Measurements from ENCODE around the gene MOGAT1. TPM values are rescaled to one million over a fixed set of nuclear protein-coding genes. Genes with fewer than 3 reads are reported as not detected.

MOGAT1 gene
- total and polyA plus RNA-seq, 2 experiments from 2014 or later = not detected

DNA sequence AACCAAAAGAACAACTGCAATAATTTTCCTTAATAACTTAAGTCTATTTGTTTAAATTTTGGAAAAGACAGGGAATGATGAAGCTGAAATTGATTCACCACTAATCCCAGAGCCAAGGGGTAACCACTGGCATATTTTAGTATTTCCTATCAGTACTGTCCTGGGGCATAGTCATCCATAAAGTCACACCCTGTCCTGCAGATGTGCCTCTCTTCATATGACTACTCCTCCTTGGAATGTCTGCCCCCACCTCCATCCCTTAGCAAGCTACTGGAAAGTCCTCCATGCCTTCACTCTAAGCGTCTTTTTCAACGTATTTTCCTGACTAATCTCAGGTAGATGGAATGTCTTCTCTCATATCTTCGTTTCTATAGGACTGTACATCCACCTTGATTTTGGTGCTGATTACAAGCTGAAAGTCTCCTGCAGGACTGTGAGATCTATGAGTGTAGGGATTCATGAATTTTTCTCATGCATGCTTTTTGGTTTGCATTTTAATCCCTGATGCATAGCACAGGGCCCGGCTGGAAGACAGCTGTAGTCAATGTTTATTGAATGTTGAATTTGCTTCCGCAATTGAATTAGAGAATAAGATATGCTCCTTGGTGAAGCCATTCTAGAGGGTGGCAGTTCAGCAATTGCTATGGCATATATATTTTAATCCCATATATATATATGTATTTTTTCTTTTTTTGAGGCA lies 85.6 kb downstream of the MOGAT1 start:
- Histone ChIP-seq H3K4me1 (ENCODE audit: insufficient read depth) (peaks cover 28% of the 10 kb centered on the region), H3K4me2 (ENCODE audit: unreplicated experiment) (peak overlapping the region; percentile 80), H3F3A (ENCODE audit: insufficient read depth) (peaks cover 16% of the 10 kb centered on the region; the same call in 1 of the 2 replicates), H3K4me3 (no peak overlapping the region), H3K27ac (peak overlapping the region; percentile 46), H3K36me3 (ENCODE audit: low read depth) (no peaks in the 10 kb centered on the region), H3K9me3 (ENCODE audit: low read depth) (no peaks in the 10 kb centered on the region), H3K9me2 (ENCODE audit: insufficient read depth) (no peaks in the 10 kb centered on the region), H3K79me2 (ENCODE audit: insufficient read depth) (no peaks in the 10 kb centered on the region), H3K9ac (no peak overlapping the region), H2AFZ (no peak overlapping the region), H3K27me3 (replicated peaks; ENCODE audit: insufficient read depth) (no peaks in the 10 kb centered on the region), H4K20me1 (ENCODE audit: insufficient read depth) (no peaks in the 10 kb centered on the region)
- TF ChIP-seq EZH2phosphoT487 (IDR thresholded peaks at IDR 0.05; ENCODE audit: insufficient read depth, low read depth) (no peak), EZH2 (IDR thresholded peaks at IDR 0.05; ENCODE audit: insufficient read depth, poor library complexity, severe bottlenecking) (no peak)
- in situ Hi-C loops (cut with MboI) = no loop called here
- peak; percentile 84 for DNase-seq
- WGBS, 2 experiments (ENCODE audit: low coverage in 1 of 2, low lambda C conversion rate in 2 of 2, missing lambda C conversion rate in 2 of 2) = 33% methylated on average over 5 of the region's 5 CpGs

Other genes starting within 250 kb of the MOGAT1 start
- not detected in 2 replicates for gene SGPP2, start 247.1 kb upstream of the MOGAT1 start, total RNA-seq (2014; rRNA removed; shearing (Covaris generic))
- gene SGPP2, start 247.1 kb upstream of the MOGAT1 start, polyA plus RNA-seq (2016; fragmentation: Nextera tagmentation; extraction: Ambion mirVana) = not detected in 2 replicates
- gene FARSB, start 15.6 kb upstream of the MOGAT1 start, total RNA-seq (2014; rRNA removed; shearing (Covaris generic)) = 16.8 and 17.7 TPM in 2 replicates
- gene FARSB, start 15.6 kb upstream of the MOGAT1 start, polyA plus RNA-seq (2016; fragmentation: Nextera tagmentation; extraction: Ambion mirVana) = 40.3 and 42.5 TPM in 2 replicates
- gene ACSL3, start 189.4 kb downstream of the MOGAT1 start, total RNA-seq (2014; rRNA removed; shearing (Covaris generic)) = 61.5 and 66.5 TPM in 2 replicates
- gene ACSL3, start 189.4 kb downstream of the MOGAT1 start, polyA plus RNA-seq (2016; fragmentation: Nextera tagmentation; extraction: Ambion mirVana) = 47.1 and 48.6 TPM in 2 replicates